Heart right ventricle (tissue), 16 donors: Measurements from ENCODE around the gene THSD7A. TPM values are rescaled to one million over a fixed set of nuclear protein-coding genes. Genes with fewer than 3 reads are reported as not detected.

ENCODE experiments used
- ATAC-seq, 8 donors: fragments of 200-7000 bp; cut with Tn5 transposase; one replicate each; pipeline ENCODE4 v1.9.1; 2020; ENCODE audit warnings: mild to moderate bottlenecking in 8 of 8, moderate library complexity in 8 of 8, moderate number of reproducible peaks in 1 of 8
- DNase-seq, 2 donors: peaks; one replicate each; pipeline ENCODE4 v3.0.0-alpha.2; 2020
- H3K27ac ChIP-seq, 10 donors: fragments of 200-600 bp; sonication (generic) in 2 of 10; one replicate each; pipeline versions ENCODE4 v1.5.0 to v1.8.0; 2020 to 2022; ENCODE audit warnings: mild to moderate bottlenecking in 3 of 10
- H3K27me3 ChIP-seq, 7 donors: fragments of 200-600 bp; one replicate each; pipeline ENCODE4 v1.8.0; 2021 to 2022; ENCODE audit warnings: mild to moderate bottlenecking in 2 of 7
- H3K36me3 ChIP-seq, 9 donors: fragments of 200-600 bp; sonication (generic) in 1 of 9; one replicate each; pipeline versions ENCODE4 v1.5.0 to v1.8.0; 2020 to 2022; ENCODE audit warnings: mild to moderate bottlenecking in 2 of 9
- H3K4me1 ChIP-seq, 9 donors: fragments of 200-600 bp; sonication (generic) in 1 of 9; one replicate each; pipeline versions ENCODE4 v1.5.0 to v1.8.0; 2020 to 2022; ENCODE audit warnings: mild to moderate bottlenecking in 4 of 9
- H3K4me3 ChIP-seq, 10 donors: fragments of 200-600 bp; sonication (generic) in 2 of 10; one replicate each; pipeline versions ENCODE4 v1.5.0 to v1.8.0; 2020 to 2022; ENCODE audit warnings: mild to moderate bottlenecking in 7 of 10, moderate library complexity in 2 of 10
- H3K9me3 ChIP-seq, 11 donors: fragments of 200-600 bp in 10 of 11; sonication (generic) in 2 of 11; one replicate each; pipeline versions ENCODE4 v1.5.0 to v1.8.0; 2013 to 2022; ENCODE audit warnings: mild to moderate bottlenecking in 2 of 11, control low read depth in 1 of 11, moderate library complexity in 1 of 11
- CTCF ChIP-seq, 9 donors: fragments of 200-600 bp; sonication (generic) in 2 of 9; IDR thresholded peaks; one replicate each; pipeline versions ENCODE4 v1.5.0 to v1.8.0; 2021 to 2022; ENCODE audit warnings: antibody characterized with exemption in 9 of 9, mild to moderate bottlenecking in 5 of 9, moderate library complexity in 1 of 9
- WGBS, 2 donors: extraction: QIAGEN DNeasy Blood & Tissue Kit; methylation state at CpG; one replicate each; pipeline ENCODE4 v1.1.7; 2013; ENCODE audit warnings: inconsistent platforms in 1 of 2; 5-methylcytosine and 5-hydroxymethylcytosine counted together
- intact Hi-C, 10 donors: fragments of 100-400 bp; cut with DNase I; formaldehyde crosslinking; loops; one replicate each; pipeline versions ENCODE4 v1.11.1 to v1.14.2; 2022
- polyA plus RNA-seq, 2 donors: library from polyadenylated mRNA; stranded (reverse); fragments of 200-250 nt; gene quantifications; one replicate each; pipeline ENCODE4 v1.2.3, GENCODE V29; 2013
- total RNA-seq, 10 donors: library from RNA; stranded (reverse); fragmentation: NEBNext Ultra II Directional in 3 of 10; extraction: Animal tissue kit (Norgen Biotek cat#: 25700) in 3 of 10; gene quantifications; one replicate each; pipeline versions ENCODE4 v1.2.1 to v1.2.4, GENCODE V29; 2021 to 2023
- donor health status: Arrhythmogenic right ventricular cardiomyopathy.
- donor health status: ischemic (EF 13 %, LVEDD 7.1; RV severe dilation, severe dysfunction).
- donor health status: healthy with polysubstance abuse.
- donor health status: DM: no; HTN: yes; CAD: no.
- donor health status: DM: no; HTN: no; CAD: no.
- donor health status: ischemic (EF 25% LVEDD 6.9; RV normal size, moderate dysfunction).
- donor health status: ischemic (EF 25% LVEDD 5.7; RV mildly dilated, moderate dysfunction).
- donor health status: healthy.
- donor health status: DM: yes; HTN: yes; CAD: no.
- donor health status: Ischemic cardiomyopathy.
- donor health status: ischemic (EF 35%, LVEDD 5.7; RV mildly dilated, moderate dysfunction).
- donor health status: nonischemic (EF 11% LVEDD 7.7; RV severe dilation, severe dysfunction).
- donor health status: DM: yes; HTN: yes; CAD: no.
- donor health status: PGD.
- donor health status: ischemic (EF 29% LVEDD 5.4; RV normal size, mild dysfunction).
- donor health status: nonischemic (EF 23%, LVEDD 6.1; RV moderate dilation, normal function).

THSD7A gene
- total and polyA plus RNA-seq, 12 donors: 0.22 to 3.4 (median 1.2) TPM

- DNase-seq (no peak), ATAC-seq (no peak)
- no peaks in the 10 kb centered on the region for H3K36me3 ChIP-seq
- H3K9me3 ChIP-seq: no peaks in the 10 kb centered on the region
- no peaks in the 10 kb centered on the region for H3K27me3 ChIP-seq
- intact Hi-C loops: no loop called here
- H3K4me1 ChIP-seq: peaks cover 0 to 16% (median 6%) of the 10 kb centered on the region in 9 donors
- TF ChIP-seq CTCF (IDR thresholded peaks at IDR 0.05): no peak
- no peak overlapping the region for H3K27ac ChIP-seq
- 62 to 76% methylated on average over 6 of the region's 6 CpGs for whole genome bisulfite sequencing, 2 donors
- H3K4me3 ChIP-seq: no peak overlapping the region
These were observed 130.0 kb downstream of the THSD7A start for GRCh38 chr7:11701829-11702560.

GRCh38 chr7:11699666-11700065 is 132.3 kb downstream of the THSD7A start:
- no peak for TF ChIP-seq CTCF (IDR thresholded peaks at IDR 0.05)
- ATAC-seq: no peak
- intact Hi-C loops: no loop called here

GRCh38 chr7:11698384-11698871 is 133.6 kb downstream of the THSD7A start:
- H3K27ac ChIP-seq: peak overlapping the region in 3 of 10 donors; percentile 2 to 17 (median 10)
- 39 to 40% methylated on average over 2 of the region's 2 CpGs for WGBS, 2 donors
- peak in 3 of 8 donors; percentile 38 to 57 (median 45) for ATAC-seq

More at GRCh38 chr7:11699666-11700065, 132.3 kb downstream of the THSD7A start:
- Histone ChIP-seq H3K4me1 (peaks cover 0 to 14% (median 6%) of the 10 kb centered on the region in 9 donors), H3K36me3 (no peaks in the 10 kb centered on the region), H3K9me3 (no peaks in the 10 kb centered on the region), H3K27ac (no peak overlapping the region), H3K4me3 (no peak overlapping the region), H3K27me3 (no peaks in the 10 kb centered on the region)
- DNase-seq: no peak
- 95 to 96% methylated on average over 5 of the region's 5 CpGs for WGBS, 2 donors

GRCh38 chr7:11690395-11690794 is 141.6 kb downstream of the THSD7A start:
- intact Hi-C loops: no loop called here
- Histone ChIP-seq H3K4me1 (no peaks in the 10 kb centered on the region), H3K27me3 (no peaks in the 10 kb centered on the region), H3K36me3 (no peaks in the 10 kb centered on the region), H3K4me3 (no peak overlapping the region), H3K27ac (no peak overlapping the region), H3K9me3 (peaks cover 0 to 8% (median 2%) of the 10 kb centered on the region in 11 donors)
- ATAC-seq (no peak), DNase-seq (no peak)
- TF ChIP-seq CTCF (IDR thresholded peaks at IDR 0.05): no peak
- WGBS, 2 donors: 77 to 85% methylated on average over 3 of the region's 3 CpGs

More at GRCh38 chr7:11698384-11698871, 133.6 kb downstream of the THSD7A start:
- intact Hi-C loops: no loop called here
- no peaks in the 10 kb centered on the region for H3K36me3 ChIP-seq
- H3K4me3 ChIP-seq: peak overlapping the region in 3 of 10 donors; percentile 4 to 29 (median 8)
- no peaks in the 10 kb centered on the region for H3K27me3 ChIP-seq
- no peaks in the 10 kb centered on the region for H3K9me3 ChIP-seq
- no peak for DNase-seq
- H3K4me1 ChIP-seq: peaks cover 0 to 14% (median 6%) of the 10 kb centered on the region in 9 donors
- TF ChIP-seq CTCF (IDR thresholded peaks at IDR 0.05): no peak
